SK-N-SH (cell line): ENCODE measurements around the gene PCBP3. TPM values are rescaled to one million over a fixed set of nuclear protein-coding genes. Genes with fewer than 3 reads are reported as not detected.

Experiments
- CTCF ChIA-PET: fragments of 300-600, 350-600 bp; formaldehyde crosslinking; extraction: SDS; loops from one replicate; lab custom pipeline; 2021; lab: Yijun Ruan, JAX
- POLR2A ChIA-PET: fragments of 350-600 bp; sonication (Branson Sonifier 250); formaldehyde crosslinking; extraction: SDS; loops from one replicate; lab custom pipeline; 2020; ENCODE audit warnings: antibody characterized with exemption, inconsistent platforms; lab: Yijun Ruan, JAX
- DNase-seq: peaks from one replicate; pipeline ENCODE4 v3.0.0; 2012
- H2AFZ ChIP-seq: fragments of 200-600 bp; sonication (generic); 2 replicates; pipeline ENCODE4 v1.8.1; 2016; ENCODE audit warnings: antibody characterized with exemption, mild to moderate bottlenecking, low read depth
- H3F3A ChIP-seq: fragments of 200-600 bp; sonication (generic); replicated peaks from 2 replicates; pipeline ENCODE3; 2016; ENCODE audit warnings: antibody characterized with exemption, mild to moderate bottlenecking; ENCODE audit not compliant: insufficient read depth
- H3K27ac ChIP-seq, 2 experiments: fragments of 200-500 bp in 1 of 2; fragments of 200-600 bp in 1 of 2; sonication (Bioruptor generic) in 1 of 2; sonication (generic), shearing (Covaris generic) in 1 of 2; 2 replicates each; pipeline versions ENCODE4 v1.5.1 to v1.6.1; 2014 to 2016; ENCODE audit warnings: low read depth in 2 of 2, inconsistent platforms in 1 of 2, low read length in 1 of 2, mild to moderate bottlenecking in 1 of 2, mixed read lengths in 1 of 2
- H3K27me3 ChIP-seq: fragments of 200-600 bp; sonication (generic), shearing (Covaris generic); 2 replicates; pipeline ENCODE4 v1.6.1; 2016; ENCODE audit warnings: mixed run types; ENCODE audit not compliant: insufficient read depth
- H3K36me3 ChIP-seq, 2 experiments: fragments of 200-500 bp in 1 of 2; fragments of 200-600 bp in 1 of 2; sonication (Bioruptor generic) in 1 of 2; sonication (generic) in 1 of 2; replicated peaks in 1 of 2; 2 replicates each; pipeline versions ENCODE3 to v1.5.1; 2014 to 2016; ENCODE audit warnings: low read length in 1 of 2, mild to moderate bottlenecking in 1 of 2; ENCODE audit not compliant: insufficient read depth in 2 of 2, control insufficient read depth in 1 of 2
- H3K4me1 ChIP-seq, 2 experiments: fragments of 200-500 bp in 1 of 2; fragments of 200-600 bp in 1 of 2; sonication (Bioruptor generic) in 1 of 2; sonication (generic), shearing (Covaris generic) in 1 of 2; 2 replicates each; pipeline versions ENCODE4 v1.5.1 to v1.6.1; 2014 to 2016; ENCODE audit warnings: low read depth in 1 of 2, low read length in 1 of 2, mixed run types in 1 of 2; ENCODE audit not compliant: insufficient read depth in 2 of 2, control insufficient read depth in 1 of 2
- H3K4me2 ChIP-seq: fragments of 200-600 bp; sonication (generic), shearing (Covaris generic); 2 replicates; pipeline ENCODE4 v1.6.1; 2017; ENCODE audit warnings: mixed run types
- H3K4me3 ChIP-seq, 2 experiments: fragments of 200-500 bp in 1 of 2; fragments of 200-600 bp in 1 of 2; sonication (Bioruptor generic) in 1 of 2; sonication (generic), shearing (Covaris generic) in 1 of 2; 2 replicates each; pipeline versions ENCODE4 v1.5.1 to v1.8.1; 2014 to 2016; ENCODE audit warnings: low read depth in 2 of 2, inconsistent platforms in 1 of 2, low read length in 1 of 2, mild to moderate bottlenecking in 1 of 2, mixed read lengths in 1 of 2, moderate library complexity in 1 of 2
- H3K79me2 ChIP-seq: fragments of 200-600 bp; sonication (generic); 2 replicates; pipeline ENCODE4 v1.8.1; 2017; ENCODE audit warnings: mild to moderate bottlenecking; ENCODE audit not compliant: insufficient read depth
- H3K9ac ChIP-seq: fragments of 200-600 bp; sonication (generic); 2 replicates; pipeline ENCODE4 v1.6.1; 2017; ENCODE audit warnings: mixed run types
- H3K9me2 ChIP-seq: fragments of 200-600 bp; sonication (generic); 2 replicates; pipeline ENCODE4 v1.6.1; 2017; ENCODE audit warnings: mixed run types
- H3K9me3 ChIP-seq: fragments of 200-600 bp; sonication (generic); 2 replicates; pipeline ENCODE4 v1.6.1; 2017; ENCODE audit warnings: mixed run types, mild to moderate bottlenecking, moderate library complexity
- H4K20me1 ChIP-seq: fragments of 200-600 bp; sonication (generic); 2 replicates; pipeline ENCODE4 v1.6.1; 2017; ENCODE audit warnings: mild to moderate bottlenecking, mixed run types; ENCODE audit not compliant: insufficient read depth
- CTCF ChIP-seq: fragments of 200-600 bp; sonication (generic); IDR thresholded peaks from 2 replicates; pipeline ENCODE4 v1.6.1; 2017; ENCODE audit warnings: antibody characterized with exemption, mild to moderate bottlenecking, moderate library complexity
- ELF1 ChIP-seq: IDR thresholded peaks from 2 replicates; pipeline ENCODE4 v1.4.0; 2012
- EP300 ChIP-seq, 2 experiments: IDR thresholded peaks; 2 replicates each; pipeline versions ENCODE4 v1.4.0 to v1.6.1; 2012; ENCODE audit warnings: borderline replicate concordance in 1 of 2, low read depth in 1 of 2, low read length in 1 of 2
- FOXJ3 ChIP-seq: sonication (generic); formaldehyde crosslinking; IDR thresholded peaks from 2 replicates; pipeline ENCODE4 v1.5.1; 2020; ENCODE audit warnings: mild to moderate bottlenecking, missing genetic modification reagents
- MXI1 ChIP-seq: IDR thresholded peaks from 2 replicates; pipeline ENCODE4 v1.6.1; 2012; ENCODE audit warnings: mild to moderate bottlenecking, low read depth, low read length, improper control_type of control experiment
- NFIC ChIP-seq: IDR thresholded peaks from 2 replicates; pipeline ENCODE4 v1.4.0; 2012; ENCODE audit warnings: borderline replicate concordance
- NRF1 ChIP-seq: IDR thresholded peaks from 2 replicates; pipeline ENCODE4 v1.6.1; 2012; ENCODE audit warnings: low read depth, mild to moderate bottlenecking, low read length
- PBX3 ChIP-seq: IDR thresholded peaks from 2 replicates; pipeline ENCODE4; 2012
- RFX5 ChIP-seq: IDR thresholded peaks from 2 replicates; pipeline ENCODE4 v1.6.1; 2012; ENCODE audit warnings: mild to moderate bottlenecking, improper control_type of control experiment, low read length
- TCF12 ChIP-seq: IDR thresholded peaks from 2 replicates; pipeline ENCODE4 v1.4.0; 2012
- TEAD4 ChIP-seq: IDR thresholded peaks from 2 replicates; pipeline ENCODE4 v1.4.0; 2012; ENCODE audit warnings: mild to moderate bottlenecking, borderline replicate concordance; ENCODE audit not compliant: insufficient read depth
- WGBS: methylation state at CpG from one replicate; pipeline ENCODE4 v1.1.6; 2017; ENCODE audit warnings: low lambda C conversion rate; 5-methylcytosine and 5-hydroxymethylcytosine counted together
- polyA plus RNA-seq, 3 experiments: library from polyadenylated mRNA; depleted of rRNA; stranded (reverse); fragments of >200 nt; gene quantifications; 2 replicates each; pipeline ENCODE4 v1.2.3, GENCODE V29; 2012

The PCBP3 gene
- polyA plus RNA-seq, 1 of the 3 experiments (the other 2 are of a cell fraction) = 9.5 TPM

- peaks cover 25 to 32% of the 10 kb centered on the region in 2 experiments; a peak in 3 of 4 replicates for H3K4me1 ChIP-seq
- TF ChIP-seq CTCF = no peak
- no peak overlapping the region for H3K27ac ChIP-seq
- no peaks in the 10 kb centered on the region for H3K9me3 ChIP-seq
- no peak for DNase-seq
- 92% methylated on average over 16 of the region's 22 CpGs for WGBS
- no peaks in the 10 kb centered on the region for H4K20me1 ChIP-seq
- H3K4me3 ChIP-seq = no peak overlapping the region
- H3K9ac ChIP-seq = no peak overlapping the region
- H3K9me2 ChIP-seq = no peaks in the 10 kb centered on the region
- no peak overlapping the region for H3K4me2 ChIP-seq
- H3K36me3 ChIP-seq = no peaks in the 10 kb centered on the region
- H3K79me2 ChIP-seq = no peaks in the 10 kb centered on the region
- H3K27me3 ChIP-seq = no peaks in the 10 kb centered on the region
- ChIA-PET CTCF (interaction anchor here (0.6 to 2.1 kb wide), 3 partner anchors 9 to 582 kb away, joined by 3 to 8 read pairs (median 3); no protein-coding TSS in a partner anchor), POLR2A (no interaction called here)
- peaks cover 21% of the 10 kb centered on the region for H3F3A ChIP-seq
- H2AFZ ChIP-seq = no peak overlapping the region
Measured at GRCh38 chr21:45871616-45872236, 228.2 kb downstream of the PCBP3 start.

GRCh38 chr21:45872471-45872870 lies 228.9 kb downstream of the PCBP3 start:
- DNase-seq = no peak

More at GRCh38 chr21:45872471-45872870, 228.9 kb downstream of the PCBP3 start:
- no peaks in the 10 kb centered on the region for H3K79me2 ChIP-seq
- POLR2A ChIA-PET = no interaction called here
- H3F3A ChIP-seq = peaks cover 21% of the 10 kb centered on the region
- H3K9me2 ChIP-seq = no peaks in the 10 kb centered on the region
- H4K20me1 ChIP-seq = no peaks in the 10 kb centered on the region
- H3K4me2 ChIP-seq = no peak overlapping the region
- CTCF ChIA-PET = interaction anchor here (0.6 to 2.1 kb wide), 3 partner anchors 8 to 582 kb away, joined by 3 to 8 read pairs (median 3); no protein-coding TSS in a partner anchor
- H3K9ac ChIP-seq = no peak overlapping the region
- H3K4me1 ChIP-seq = peaks cover 31 to 32% of the 10 kb centered on the region in 2 experiments; a peak in 3 of 4 replicates
- TF ChIP-seq MXI1 = no peak
- TF ChIP-seq TEAD4 = no peak
- TF ChIP-seq NRF1 = no peak
- no peak for TF ChIP-seq TCF12
- no peak for TF ChIP-seq FOXJ3
- no peak for TF ChIP-seq RFX5
- TF ChIP-seq PBX3 = no peak
- no peak for TF ChIP-seq NFIC
- no peak for TF ChIP-seq EP300 (IDR thresholded peaks at IDR 0.05; ENCODE audit: borderline replicate concordance in 1 of 2, low read depth in 1 of 2, low read length in 1 of 2)
- no peak for TF ChIP-seq ELF1
- TF ChIP-seq, all 33 proteins: peak for 0
- Histone ChIP-seq H3K36me3 (no peaks in the 10 kb centered on the region), H2AFZ (no peak overlapping the region), H3K4me3 (no peak overlapping the region), H3K9me3 (no peaks in the 10 kb centered on the region), H3K27ac (no peak overlapping the region), H3K27me3 (no peaks in the 10 kb centered on the region)
- 77% methylated on average over 6 of the region's 11 CpGs for WGBS
